GM21723 (cell line): Measurements from ENCODE around the gene ATG7.
"Not testable (repeated sequence)": the region's sequence is repeated elsewhere in the genome, so short reads cannot be mapped to it uniquely, and the experiment has no call there.

ENCODE experiments used
- ATAC-seq: cut with Tn5 transposase; IDR thresholded peaks from one replicate; pipeline ENCODE4 v1.9.1; 2021; ENCODE audit warnings: mild to moderate bottlenecking, moderate library complexity; ENCODE audit not compliant: unreplicated experiment

ATG7 gene

GRCh38 chr3:11576453-11576852 lies 304.3 kb downstream of the ATG7 start:
- no peak for ATAC-seq

GRCh38 chr3:11578169-11578568 lies 306.0 kb downstream of the ATG7 start:
- no peak for ATAC-seq

GRCh38 chr3:11580645-11581044 lies 308.4 kb downstream of the ATG7 start:
- ATAC-seq = no peak

- no peak for ATAC-seq
Observed at GRCh38 chr3:11581237-11582190, 309.3 kb downstream of the ATG7 start.

- peak; percentile 58 for ATAC-seq
Observed at GRCh38 chr3:11582191-11582968, 310.2 kb downstream of the ATG7 start.

- no peak for ATAC-seq
Observed at GRCh38 chr3:11583235-11583634, 311.0 kb downstream of the ATG7 start.

GRCh38 chr3:11583638-11584046 lies 311.4 kb downstream of the ATG7 start:
- no peak for ATAC-seq

- no peak for ATAC-seq
Observed at GRCh38 chr3:11584570-11584969, 312.4 kb downstream of the ATG7 start.

GRCh38 chr3:11587766-11588165 lies 315.6 kb downstream of the ATG7 start:
- no peak for ATAC-seq

- no peak for ATAC-seq
Observed at GRCh38 chr3:11588338-11588737, 316.1 kb downstream of the ATG7 start.

GRCh38 chr3:11588755-11589154 lies 316.6 kb downstream of the ATG7 start:
- ATAC-seq = no peak

- no peak for ATAC-seq
Observed at GRCh38 chr3:11589706-11590105, 317.5 kb downstream of the ATG7 start.

- ATAC-seq = no peak
Observed at GRCh38 chr3:11591002-11591355, 318.8 kb downstream of the ATG7 start.

- ATAC-seq = no peak
Observed at GRCh38 chr3:11591391-11592282, 319.4 kb downstream of the ATG7 start.

GRCh38 chr3:11592445-11593298 lies 320.5 kb downstream of the ATG7 start:
- ATAC-seq = no peak

GRCh38 chr3:11593318-11594034 lies 321.3 kb downstream of the ATG7 start:
- ATAC-seq = no peak

GRCh38 chr3:11595024-11595423 lies 322.8 kb downstream of the ATG7 start:
- ATAC-seq = not testable (repeated sequence)

GRCh38 chr3:11596387-11596786 lies 324.2 kb downstream of the ATG7 start:
- ATAC-seq = no peak

- ATAC-seq = no peak
Observed at GRCh38 chr3:11600501-11601282, 328.5 kb downstream of the ATG7 start.
